GM12892 (cell line): ENCODE results near the gene MICOS13.
A peak's percentile ranks its signal among the peaks of the same experiment; 100 is the strongest.

Experiments
- DNase-seq: peaks from one replicate; pipeline ENCODE4 v3.0.0; 2011; ENCODE audit not compliant: insufficient read length
- FAIRE-seq: peaks from 2 replicates; lab custom pipeline; 2011; peaks lifted over from hg19 to GRCh38; lab: Jason Lieb, UNC
- POLR2A ChIP-seq: IDR thresholded peaks from 2 replicates; pipeline ENCODE4 v1.6.1; 2011; ENCODE audit warnings: low read depth, low read length, control low read depth
- POLR2AphosphoS5 ChIP-seq: IDR thresholded peaks from 2 replicates; pipeline ENCODE4 v1.6.1; 2011; ENCODE audit warnings: low read depth, low read length, control low read depth
- TAF1 ChIP-seq: IDR thresholded peaks from 2 replicates; pipeline ENCODE4 v1.6.1; 2011; ENCODE audit warnings: low read depth, mild to moderate bottlenecking, control low read depth, low read length, borderline replicate concordance

Gene MICOS13

DNA sequence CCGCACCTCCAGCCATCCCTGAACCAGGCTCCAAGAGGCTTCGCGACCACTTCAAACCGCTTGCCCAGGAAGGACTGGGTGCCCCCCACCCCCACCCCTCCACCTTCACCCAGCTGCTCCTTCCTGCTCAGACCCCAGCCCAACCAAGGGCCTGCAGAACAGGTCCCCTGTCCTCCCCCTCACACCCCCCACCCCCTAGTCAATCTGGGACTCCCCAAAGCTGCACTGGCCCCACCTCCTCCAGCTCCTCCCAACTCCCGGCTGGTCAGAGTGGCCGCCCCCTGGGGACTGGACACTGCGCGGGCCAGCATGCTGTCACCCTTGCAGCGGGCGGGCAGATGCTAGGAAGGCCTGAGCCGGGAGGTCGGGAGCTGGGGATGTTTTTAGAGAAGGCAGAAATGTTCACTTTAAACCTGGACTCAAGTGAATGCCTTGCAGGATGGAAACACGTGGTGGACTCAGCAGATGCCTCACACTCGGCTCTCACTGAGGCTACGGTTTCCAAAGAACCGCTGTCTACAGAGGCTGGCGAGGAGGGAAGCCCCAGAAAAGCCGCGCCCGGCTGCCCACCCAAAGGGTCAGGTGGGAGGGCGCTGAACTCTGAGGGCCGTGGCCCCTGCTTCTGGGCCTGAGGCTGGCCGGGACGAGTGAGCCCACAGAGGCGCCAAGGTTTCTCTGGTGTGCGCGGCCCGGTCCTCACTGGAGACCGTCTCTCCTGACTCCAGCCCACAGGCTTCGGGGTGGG lies 17.7 kb upstream of the MICOS13 start:
- DNase-seq (no peak), FAIRE-seq (no peak)
- no peak for TF ChIP-seq TAF1
- TF ChIP-seq POLR2AphosphoS5, result peak; percentile 19; the same call in 1 of the 2 replicates

DNA sequence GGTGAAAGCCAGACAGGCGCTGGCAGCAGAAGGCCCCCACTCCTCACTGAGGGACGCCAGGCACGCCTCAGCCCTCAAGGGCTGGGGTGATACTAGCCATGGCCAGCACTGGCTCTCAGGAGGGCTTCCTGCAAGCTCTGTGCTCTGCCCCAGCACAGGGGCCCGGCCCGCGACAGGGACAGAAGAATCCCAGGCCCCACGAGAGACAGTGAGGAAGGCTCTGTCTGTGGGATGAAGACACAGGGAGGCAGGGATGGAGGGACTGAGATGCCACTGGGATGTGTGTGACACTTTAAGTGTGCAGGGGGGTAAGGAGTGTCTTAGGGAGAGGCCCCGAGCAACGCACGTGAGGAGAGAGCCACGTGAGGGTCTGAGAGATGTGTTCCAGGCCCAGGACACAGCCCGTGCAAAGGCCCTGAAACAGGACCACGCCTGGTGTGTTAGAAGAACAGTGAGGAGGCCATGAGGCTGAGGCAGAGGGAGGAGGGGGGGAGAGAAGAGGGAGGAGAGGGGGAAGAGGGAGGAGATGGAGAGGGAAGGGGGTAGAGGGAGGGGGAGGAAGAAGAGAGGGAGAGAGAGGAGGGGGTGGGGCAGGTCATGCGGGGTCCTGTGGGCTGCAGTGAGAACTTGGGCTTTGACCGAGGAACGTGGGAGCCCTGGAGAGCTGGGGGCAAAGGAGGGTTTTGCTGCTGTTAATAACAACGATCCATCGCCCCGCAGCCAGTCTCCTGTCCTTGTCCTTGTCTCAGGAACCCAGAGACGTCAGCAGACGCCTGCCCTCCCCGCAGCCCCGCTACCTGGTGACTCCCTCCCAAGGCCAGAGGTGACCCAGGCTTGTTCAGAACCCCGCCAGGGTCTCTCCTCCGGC lies 16.9 kb upstream of the MICOS13 start:
- TF ChIP-seq POLR2A (peak; percentile 54), TAF1 (no peak), POLR2AphosphoS5 (peak; percentile 78)
- FAIRE-seq (no peak), DNase-seq (no peak)

DNA sequence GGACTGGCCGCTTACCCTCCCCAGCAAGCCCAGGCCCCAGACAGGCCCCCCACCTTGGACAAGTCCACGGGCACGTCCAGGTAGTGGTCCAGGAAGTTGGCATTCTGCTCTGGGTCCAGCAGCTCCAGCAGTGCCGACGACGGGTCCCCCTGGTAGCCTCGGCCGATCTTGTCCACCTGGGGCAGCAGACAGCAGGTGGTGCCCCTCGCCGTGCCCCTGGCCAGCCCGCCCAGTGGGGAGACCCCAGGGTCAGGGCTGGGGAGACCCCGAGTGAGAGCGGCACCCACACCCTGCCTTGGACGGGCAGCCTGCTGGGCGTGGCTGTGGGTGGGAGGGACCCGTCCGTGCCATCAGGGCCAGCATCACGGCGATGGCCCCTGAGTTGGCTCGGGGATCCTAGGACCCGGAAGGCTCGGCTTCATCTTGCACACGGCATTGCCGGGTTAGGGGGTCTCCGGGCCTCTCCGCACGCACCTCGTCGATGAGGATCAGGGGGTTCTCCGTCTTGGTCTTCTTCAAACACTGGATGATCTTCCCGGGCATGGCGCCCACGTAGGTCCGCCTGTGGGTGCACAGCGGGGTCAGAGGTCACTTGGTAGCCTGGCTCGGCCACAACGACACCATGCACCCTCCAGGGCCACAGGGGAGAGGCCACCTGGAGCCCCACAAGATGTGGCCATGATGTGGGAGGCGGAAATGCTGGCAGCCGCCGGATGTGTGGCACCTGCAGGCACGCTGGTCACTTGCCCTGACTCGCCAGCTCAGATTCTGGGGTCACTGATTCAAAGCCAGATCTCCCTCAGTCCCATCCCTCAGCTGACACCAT lies 16.1 kb upstream of the MICOS13 start:
- DNase-seq (no peak), FAIRE-seq (no peak)
- no peak for TF ChIP-seq POLR2A
- no peak; the same call in 1 of the 2 replicates for TF ChIP-seq POLR2AphosphoS5
- no peak for TF ChIP-seq TAF1

DNA sequence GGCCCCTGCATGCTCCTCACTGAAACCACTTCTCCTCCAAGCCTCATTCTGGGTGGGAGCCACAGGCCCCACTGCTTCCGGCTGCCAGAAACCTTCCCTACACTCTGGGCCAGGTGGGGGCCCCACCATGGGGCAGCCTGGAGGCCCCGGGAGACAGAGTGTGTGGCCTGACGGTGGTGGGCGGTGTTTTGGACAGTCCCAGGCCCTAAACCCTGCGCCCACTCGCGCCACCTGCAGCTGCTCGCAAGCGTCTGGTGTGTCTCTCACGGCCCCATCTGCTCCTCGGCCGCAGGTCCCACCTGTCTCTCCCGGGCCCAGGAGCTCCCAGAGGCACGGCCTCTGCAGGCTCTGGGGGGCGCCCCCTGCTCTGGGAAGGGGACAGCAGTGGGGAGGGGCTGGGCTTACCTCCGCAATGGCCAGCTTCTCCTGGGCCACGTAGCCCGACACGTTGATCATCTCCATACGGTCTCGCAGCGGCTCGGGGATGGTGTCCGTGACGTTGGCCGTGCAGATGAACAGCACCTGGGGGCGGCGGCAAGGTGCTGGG lies 15.4 kb upstream of the MICOS13 start:
- no peak for DNase-seq
- FAIRE-seq, result no peak
- TF ChIP-seq POLR2A, result peak; percentile 29; the same call in 1 of the 2 replicates
- no peak for TF ChIP-seq TAF1

DNA sequence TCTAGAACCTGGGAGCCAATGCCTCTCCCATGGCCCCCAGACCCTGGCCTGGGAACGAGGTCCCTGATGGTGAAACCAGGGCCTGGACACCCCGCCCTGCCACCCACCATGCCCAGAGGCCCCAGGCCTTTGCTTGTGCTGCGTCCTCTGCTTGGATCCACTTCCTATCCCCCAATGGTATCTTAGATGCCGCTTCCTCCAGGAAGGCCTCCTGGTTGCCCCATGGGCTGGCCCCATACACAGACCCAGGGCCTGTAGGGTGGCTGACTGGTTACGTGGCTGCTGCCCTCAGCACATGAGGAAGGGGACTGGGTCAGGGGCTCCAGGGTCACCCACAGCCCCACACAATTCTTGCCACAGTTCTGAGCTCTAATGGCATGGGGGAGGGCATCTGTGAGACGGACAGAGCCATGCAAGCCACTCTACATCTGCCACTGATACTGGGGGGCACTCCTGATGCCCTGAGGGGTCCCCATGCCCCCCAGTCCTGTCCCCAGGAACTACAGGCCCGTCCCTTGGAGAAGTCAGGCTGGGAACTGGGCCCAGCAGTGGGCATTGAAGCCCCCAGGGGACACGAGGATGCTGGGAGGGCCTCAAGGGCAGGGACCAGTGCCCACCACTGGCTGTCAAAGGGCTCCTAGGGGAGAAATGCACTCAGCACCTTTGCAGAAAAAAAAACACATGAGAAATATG lies 14.8 kb upstream of the MICOS13 start:
- no peak for FAIRE-seq
- TF ChIP-seq TAF1, result no peak
- no peak for TF ChIP-seq POLR2AphosphoS5
- TF ChIP-seq POLR2A, result no peak; the same call in 1 of the 2 replicates
- no peak for DNase-seq

DNA sequence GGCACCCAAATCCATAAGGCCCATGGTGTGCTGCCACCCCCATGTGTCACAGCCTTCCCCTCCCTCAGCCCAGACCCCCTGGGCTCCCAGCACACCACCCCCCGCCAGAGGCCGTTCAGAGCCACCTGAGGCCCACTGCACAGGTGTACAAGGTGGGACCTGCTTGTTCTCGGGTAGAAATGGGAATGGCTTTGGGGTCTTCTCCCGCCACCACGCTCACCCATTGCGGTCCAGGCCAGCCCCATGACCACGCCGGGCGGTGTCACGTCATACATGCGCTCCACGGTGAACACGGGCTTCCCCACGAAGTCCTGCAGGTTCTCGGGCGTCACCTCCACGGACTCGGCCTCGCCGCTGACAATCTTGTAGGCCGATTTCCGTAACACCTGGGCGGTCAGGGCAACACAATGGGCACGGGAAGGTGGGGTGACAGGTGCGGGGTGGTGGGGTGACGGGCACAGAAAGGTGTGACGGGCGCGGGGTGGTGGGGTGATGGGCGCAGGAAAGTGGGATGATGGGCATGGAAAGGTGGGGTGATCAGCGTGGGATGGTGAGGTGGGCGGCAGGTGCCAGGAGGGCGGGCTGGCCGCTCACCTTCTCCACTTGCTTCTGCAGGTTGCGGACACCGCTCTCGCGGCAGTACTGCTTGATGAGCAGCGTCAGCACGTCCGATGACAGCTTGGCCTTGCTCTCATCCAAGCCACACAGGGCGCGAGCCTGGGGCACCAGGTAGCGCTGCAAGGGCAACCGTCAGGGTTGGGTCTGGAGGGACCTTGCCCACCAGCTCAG lies 14.0 kb upstream of the MICOS13 start:
- FAIRE-seq (no peak), DNase-seq (no peak)
- TF ChIP-seq POLR2A (no peak), POLR2AphosphoS5 (peak; percentile 66)

DNA sequence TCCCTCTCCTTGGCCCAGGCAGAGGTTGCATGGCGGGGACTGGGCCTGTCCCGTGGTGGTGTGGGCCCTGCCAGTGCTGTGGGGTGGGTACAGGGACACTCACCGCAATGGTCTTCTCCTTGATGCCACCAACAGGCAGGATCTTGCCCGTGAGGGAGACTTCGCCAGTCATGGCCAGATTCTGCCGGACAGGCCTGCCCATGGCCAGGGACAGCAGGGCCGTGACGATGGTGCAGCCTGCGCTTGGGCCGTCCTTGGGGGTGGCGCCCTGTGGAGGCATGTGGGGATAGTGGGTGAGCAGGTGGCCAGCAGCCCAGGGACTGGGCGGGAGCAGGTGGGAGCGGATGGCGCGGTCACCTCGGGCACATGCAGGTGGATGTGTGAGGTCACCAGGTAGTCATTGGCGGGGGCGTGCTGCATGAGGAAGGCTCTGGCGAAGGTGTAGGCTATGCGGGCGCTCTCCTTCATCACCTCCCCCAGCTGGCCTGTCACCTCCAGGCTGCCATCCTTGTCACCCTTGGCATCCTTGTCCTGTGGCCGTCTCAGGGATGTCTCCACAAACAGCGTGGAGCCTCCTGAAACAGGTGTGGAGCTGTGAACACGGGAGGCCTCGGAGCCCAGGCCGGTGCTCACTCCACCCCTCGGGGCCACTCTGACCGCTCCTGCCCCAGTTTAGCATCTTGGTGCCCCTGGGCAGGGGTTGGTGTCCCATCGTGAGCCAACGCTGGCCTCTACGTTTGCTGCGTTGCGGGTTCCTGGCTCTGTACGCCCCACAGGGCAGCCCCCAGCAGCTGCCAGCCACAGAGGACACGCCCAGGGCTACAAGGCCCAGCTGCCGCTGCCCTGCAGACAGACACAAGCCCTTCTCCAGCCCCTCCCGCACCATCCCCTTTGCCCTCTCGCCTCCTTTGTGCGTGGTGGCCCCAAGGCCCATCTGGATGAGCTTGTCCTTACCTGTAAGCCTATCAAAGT lies 13.2 kb upstream of the MICOS13 start:
- no peak for TF ChIP-seq TAF1
- TF ChIP-seq POLR2A, result peak; percentile 58
- TF ChIP-seq POLR2AphosphoS5, result peak; percentile 79
- DNase-seq (no peak), FAIRE-seq (no peak)

DNA sequence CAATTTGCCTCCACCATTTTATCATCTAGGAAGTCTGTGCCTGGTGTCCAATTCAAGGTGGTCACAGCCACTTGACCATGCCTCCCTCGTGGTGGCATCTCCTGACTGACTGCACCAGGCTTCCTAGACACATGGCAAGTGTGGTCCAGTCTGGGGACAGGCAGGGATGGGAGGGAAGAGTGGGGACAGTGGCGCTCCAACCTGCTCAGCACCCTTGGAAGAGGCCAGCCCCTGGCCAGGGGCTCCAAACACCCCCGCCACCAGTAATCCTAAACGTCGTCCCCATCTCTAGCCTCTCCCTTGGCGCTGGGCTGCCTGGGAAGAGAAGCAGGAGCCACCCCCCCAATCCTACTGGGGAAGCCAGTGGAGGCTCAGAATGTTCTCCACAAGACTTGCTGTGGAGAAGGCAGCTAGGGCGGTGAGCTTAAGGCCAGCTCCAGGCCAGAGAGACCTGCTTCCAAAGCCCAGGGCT lies 12.4 kb upstream of the MICOS13 start:
- DNase-seq, result no peak
- no peak for FAIRE-seq
- no peak for TF ChIP-seq POLR2A
- no peak for TF ChIP-seq TAF1
- peak; percentile 74; the same call in 1 of the 2 replicates for TF ChIP-seq POLR2AphosphoS5

DNA sequence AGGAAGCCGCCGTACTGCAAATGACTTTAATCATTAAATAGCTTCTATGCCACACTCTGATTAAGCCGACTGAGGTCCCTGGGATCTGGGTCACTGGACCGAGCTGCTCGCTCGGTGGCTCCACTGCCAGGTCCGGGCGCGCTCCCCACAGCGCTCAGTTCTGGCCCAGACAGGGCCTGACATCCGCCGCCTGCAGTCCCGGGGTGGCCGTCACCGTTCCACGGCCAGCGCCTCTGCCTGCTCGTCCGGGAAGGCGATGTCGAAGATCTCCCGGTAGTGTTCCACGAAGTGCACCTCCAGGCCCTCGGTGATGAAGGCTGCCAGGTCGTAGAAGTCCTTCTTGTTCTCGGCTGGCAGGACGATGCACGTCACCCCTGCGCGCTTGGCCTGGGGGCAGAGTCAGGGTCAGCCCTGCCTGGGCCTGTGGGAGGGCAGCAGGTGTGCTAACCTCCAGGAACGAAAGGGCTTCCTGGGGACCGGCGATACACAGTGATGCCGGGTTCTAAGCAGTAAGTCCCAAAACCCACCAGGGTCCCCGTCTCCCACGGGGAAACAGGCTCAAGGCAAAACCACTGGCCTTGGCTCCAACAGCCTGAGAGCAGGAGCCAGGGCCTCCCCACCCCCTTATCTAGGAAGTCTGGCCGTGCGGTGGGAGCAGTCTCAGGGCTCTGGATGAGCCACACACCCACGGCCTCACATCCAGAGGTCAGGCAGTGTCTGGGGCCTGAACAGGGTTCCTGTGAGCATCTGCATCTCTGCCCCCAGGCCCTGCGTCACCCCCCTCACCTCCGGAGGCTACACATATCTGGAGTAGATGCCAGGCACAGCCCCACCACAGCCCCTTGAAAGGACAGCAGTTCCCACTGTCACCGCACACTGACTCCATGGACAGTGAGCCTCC lies 11.8 kb upstream of the MICOS13 start:
- no peak for FAIRE-seq
- TF ChIP-seq POLR2A (peak; percentile 50; the same call in 1 of the 2 replicates), POLR2AphosphoS5 (peak; percentile 19; the same call in 1 of the 2 replicates), TAF1 (no peak)
- DNase-seq, result no peak
